Mesenchymal stem cell (in vitro differentiated cells and primary cell): Measurements from ENCODE around the gene MEGF9.
A peak's percentile ranks its signal among the peaks of the same experiment; 100 is the strongest.

ENCODE experiments used
- DNase-seq: peaks from one replicate; pipeline ENCODE4 v3.0.0-alpha.2; 2013
- H2AFZ ChIP-seq: one replicate; pipeline ENCODE4 v1.6.1; 2013; ENCODE audit warnings: low read depth, mild to moderate bottlenecking, control low read depth, inconsistent platforms, low read length, moderate library complexity
- H2AK5ac ChIP-seq: 2 replicates; pipeline ENCODE4 v1.6.1; 2013; ENCODE audit warnings: low read length, moderate library complexity, mild to moderate bottlenecking, inconsistent platforms; ENCODE audit not compliant: severe bottlenecking
- H2BK120ac ChIP-seq: one replicate; pipeline ENCODE4 v1.6.1; 2013; ENCODE audit warnings: low read depth, mild to moderate bottlenecking, inconsistent platforms, low read length, moderate library complexity
- H2BK12ac ChIP-seq, 2 experiments: one replicate each; pipeline ENCODE4 v1.6.1; 2013; ENCODE audit warnings: inconsistent platforms in 2 of 2, low read length in 2 of 2, mild to moderate bottlenecking in 2 of 2, moderate library complexity in 2 of 2, control low read depth in 1 of 2
- H2BK15ac ChIP-seq: one replicate; pipeline ENCODE4 v1.6.1; 2013; ENCODE audit warnings: mild to moderate bottlenecking, low read depth, inconsistent platforms; ENCODE audit not compliant: poor library complexity, severe bottlenecking
- H2BK5ac ChIP-seq: 2 replicates; pipeline ENCODE4 v1.6.1; 2013; ENCODE audit warnings: low read depth, mild to moderate bottlenecking, low read length, control low read depth, inconsistent platforms; ENCODE audit not compliant: poor library complexity, severe bottlenecking
- H3K14ac ChIP-seq, 2 experiments: one replicate each; pipeline ENCODE4 v1.6.1; 2013; ENCODE audit warnings: inconsistent platforms in 2 of 2, low read length in 2 of 2, control low read depth in 1 of 2, mild to moderate bottlenecking in 1 of 2, moderate library complexity in 1 of 2
- H3K18ac ChIP-seq, 2 experiments: one replicate each; pipeline ENCODE4 v1.6.1; 2013; ENCODE audit warnings: inconsistent platforms in 2 of 2, low read length in 2 of 2, control low read depth in 1 of 2, low read depth in 1 of 2, mild to moderate bottlenecking in 1 of 2
- H3K23ac ChIP-seq, 2 experiments: one replicate each; pipeline ENCODE4 v1.6.1; 2013; ENCODE audit warnings: inconsistent platforms in 2 of 2, low read length in 2 of 2, mild to moderate bottlenecking in 2 of 2, moderate library complexity in 2 of 2, control low read depth in 1 of 2
- H3K27ac ChIP-seq: 2 replicates; pipeline ENCODE4 v1.5.1; 2013; ENCODE audit warnings: mild to moderate bottlenecking, moderate library complexity, low read length, control low read depth, inconsistent platforms; ENCODE audit not compliant: poor library complexity, severe bottlenecking
- H3K27me3 ChIP-seq, 2 experiments: 2 replicates each; pipeline versions ENCODE4 v1.6.1 to v1.7.0; 2013; ENCODE audit warnings: low read length in 2 of 2, mild to moderate bottlenecking in 2 of 2, moderate library complexity in 2 of 2, control low read depth in 1 of 2, inconsistent platforms in 1 of 2; ENCODE audit not compliant: control insufficient read depth in 1 of 2, insufficient read depth in 1 of 2
- H3K36me3 ChIP-seq, 2 experiments: 2 replicates each; pipeline versions ENCODE4 v1.6.1 to v1.7.0; 2013; ENCODE audit warnings: low read length in 2 of 2, control low read depth in 1 of 2, inconsistent platforms in 1 of 2, low read depth in 1 of 2, mild to moderate bottlenecking in 1 of 2; ENCODE audit not compliant: insufficient read depth in 2 of 2, control insufficient read depth in 1 of 2
- H3K4ac ChIP-seq, 2 experiments: one replicate each; pipeline ENCODE4 v1.6.1; 2013; ENCODE audit warnings: inconsistent platforms in 2 of 2, low read length in 2 of 2, mild to moderate bottlenecking in 2 of 2, moderate library complexity in 2 of 2, control low read depth in 1 of 2, low read depth in 1 of 2
- H3K4me1 ChIP-seq: 2 replicates; pipeline ENCODE4 v1.6.1; 2013; ENCODE audit warnings: low read depth, low read length, control low read depth; ENCODE audit not compliant: control insufficient read depth, insufficient read depth
- H3K4me2 ChIP-seq: 2 replicates; pipeline ENCODE4 v1.6.1; 2013; ENCODE audit warnings: low read length, mild to moderate bottlenecking, inconsistent platforms; ENCODE audit not compliant: poor library complexity, severe bottlenecking
- H3K4me3 ChIP-seq, 2 experiments: 2 replicates each; pipeline versions ENCODE4 v1.5.1 to v1.7.0; 2013; ENCODE audit warnings: low read length in 2 of 2, mild to moderate bottlenecking in 2 of 2, control low read depth in 1 of 2, low read depth in 1 of 2; ENCODE audit not compliant: insufficient read depth in 1 of 2
- H3K79me1 ChIP-seq: replicated peaks from 2 replicates; pipeline ENCODE4 v1.6.1; 2013; ENCODE audit warnings: mild to moderate bottlenecking, control low read depth, low read length, inconsistent platforms; ENCODE audit not compliant: poor library complexity, severe bottlenecking
- H3K9ac ChIP-seq: 2 replicates; pipeline ENCODE4 v1.7.0; 2013; ENCODE audit warnings: mild to moderate bottlenecking, low read length, moderate library complexity
- H3K9me3 ChIP-seq: 2 replicates; pipeline ENCODE4 v1.7.0; 2013; ENCODE audit warnings: mild to moderate bottlenecking, low read length; ENCODE audit not compliant: control insufficient read depth
- H4K8ac ChIP-seq: one replicate; pipeline ENCODE4 v1.6.1; 2013; ENCODE audit warnings: inconsistent platforms, mild to moderate bottlenecking, low read length, moderate library complexity
- H4K91ac ChIP-seq: one replicate; pipeline ENCODE4 v1.6.1; 2013; ENCODE audit warnings: mild to moderate bottlenecking, low read length, inconsistent platforms
- WGBS: methylation state at CpG from one replicate; pipeline ENCODE4 v1.1.7; 2013; ENCODE audit warnings: mixed read lengths; 5-methylcytosine and 5-hydroxymethylcytosine counted together

MEGF9 gene

DNA sequence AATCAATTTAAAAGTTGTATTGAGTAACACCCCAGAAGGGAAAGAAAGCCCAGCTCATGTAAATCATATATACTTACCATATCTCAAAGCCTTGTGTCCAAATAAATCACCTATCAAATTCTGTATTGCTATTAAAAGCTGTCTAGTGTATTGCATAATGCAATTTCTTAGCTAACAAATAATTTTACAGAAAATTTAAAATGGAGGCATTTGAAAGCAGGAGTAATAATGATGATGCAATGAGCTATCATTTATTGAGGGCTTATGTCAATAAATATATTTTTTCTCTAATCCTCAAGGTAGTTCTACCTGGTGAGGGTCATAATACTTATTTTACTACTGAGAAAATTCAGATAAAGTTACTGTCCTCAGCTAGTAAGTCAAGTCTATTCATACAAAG lies 91.5 kb downstream of the MEGF9 start:
- Histone ChIP-seq H3K14ac (no peak overlapping the region), H2BK15ac (no peak overlapping the region), H3K4me3 (no peak overlapping the region), H2AK5ac (no peak overlapping the region), H2AFZ (no peak overlapping the region), H4K91ac (no peak overlapping the region), H3K27me3 (no peaks in the 10 kb centered on the region), H2BK5ac (no peak overlapping the region), H4K8ac (no peak overlapping the region), H3K27ac (no peak overlapping the region), H3K9me3 (no peaks in the 10 kb centered on the region), H3K4ac (no peak overlapping the region), H3K4me1 (peaks cover 11% of the 10 kb centered on the region), H3K18ac (no peak overlapping the region), H3K36me3 (peaks cover 4 to 8% of the 10 kb centered on the region in 2 experiments), H3K23ac (no peak overlapping the region), H3K4me2 (no peak overlapping the region), H3K79me1 (peaks cover 10% of the 10 kb centered on the region), H2BK120ac (no peak overlapping the region), H3K9ac (no peak overlapping the region), H2BK12ac (no peak overlapping the region)
- DNase-seq, result no peak

DNA sequence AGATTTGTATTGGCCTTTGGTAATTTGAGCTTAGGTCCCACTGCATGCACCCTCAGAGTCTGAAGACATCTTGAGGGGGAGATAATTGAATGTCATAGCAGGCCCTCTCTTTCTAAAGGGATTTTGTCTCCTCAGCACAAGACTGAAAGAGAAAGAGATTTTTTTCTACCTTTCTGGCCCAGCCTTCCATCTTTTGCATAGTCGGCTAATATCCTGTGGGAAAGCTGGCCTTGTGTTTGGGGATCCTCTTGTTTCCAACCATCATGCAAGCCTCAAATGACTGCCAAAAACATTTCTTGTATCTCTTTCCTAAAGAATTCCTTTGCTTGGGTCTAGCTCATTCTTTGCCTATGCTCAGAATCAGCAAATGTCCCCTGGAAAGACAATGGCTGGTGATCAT lies 92.3 kb downstream of the MEGF9 start:
- Histone ChIP-seq H4K91ac (no peak overlapping the region), H3K36me3 (peaks cover 4 to 8% of the 10 kb centered on the region in 2 experiments), H3K4me2 (no peak overlapping the region), H2BK5ac (no peak overlapping the region), H2AFZ (no peak overlapping the region), H3K14ac (no peak overlapping the region), H3K18ac (no peak overlapping the region), H2AK5ac (no peak overlapping the region), H3K79me1 (peaks cover 10% of the 10 kb centered on the region), H3K4me1 (peaks cover 8% of the 10 kb centered on the region), H3K4me3 (no peak overlapping the region), H3K27ac (no peak overlapping the region), H3K9me3 (no peaks in the 10 kb centered on the region), H3K4ac (no peak overlapping the region), H3K27me3 (no peaks in the 10 kb centered on the region), H2BK120ac (no peak overlapping the region), H3K9ac (no peak overlapping the region), H2BK12ac (no peak overlapping the region), H3K23ac (no peak overlapping the region), H2BK15ac (no peak overlapping the region), H4K8ac (no peak overlapping the region)
- WGBS, result 96% methylated on average over 1 of the region's 1 CpG
- no peak for DNase-seq

GRCh38 chr9:120619751-120620655 lies 94.3 kb downstream of the MEGF9 start:
- H3K23ac ChIP-seq, result no peak overlapping the region
- peak; percentile 72 for DNase-seq
- H3K18ac ChIP-seq, result no peak overlapping the region
- no peak overlapping the region for H2BK12ac ChIP-seq
- H2AFZ ChIP-seq, result no peak overlapping the region
- H3K27ac ChIP-seq, result no peak overlapping the region
- H2BK15ac ChIP-seq, result no peak overlapping the region
- no peaks in the 10 kb centered on the region for H3K27me3 ChIP-seq
- H3K36me3 ChIP-seq, result peaks cover 4 to 7% of the 10 kb centered on the region in 2 experiments
- H2AK5ac ChIP-seq, result no peak overlapping the region
- no peak overlapping the region for H3K4me3 ChIP-seq
- H4K91ac ChIP-seq, result no peak overlapping the region
- H2BK5ac ChIP-seq, result no peak overlapping the region
- no peak overlapping the region for H3K4me2 ChIP-seq
- no peak overlapping the region for H3K4ac ChIP-seq
- 47% methylated on average over 5 of the region's 8 CpGs for WGBS
- peaks cover 12% of the 10 kb centered on the region for H3K79me1 ChIP-seq
- no peaks in the 10 kb centered on the region for H3K9me3 ChIP-seq
- peaks cover 5% of the 10 kb centered on the region for H3K4me1 ChIP-seq
- no peak overlapping the region for H3K14ac ChIP-seq
- H3K9ac ChIP-seq, result peak overlapping the region; percentile 66
- no peak overlapping the region for H2BK120ac ChIP-seq
- H4K8ac ChIP-seq, result no peak overlapping the region

GRCh38 chr9:120616966-120617935 lies 97.0 kb downstream of the MEGF9 start:
- Histone ChIP-seq H2AFZ (no peak overlapping the region), H2BK5ac (no peak overlapping the region), H4K8ac (no peak overlapping the region), H4K91ac (no peak overlapping the region), H2BK120ac (no peak overlapping the region), H3K4me3 (no peak overlapping the region), H2BK15ac (no peak overlapping the region), H3K18ac (no peak overlapping the region), H2AK5ac (peak overlapping the region; percentile 40), H3K4me1 (no peaks in the 10 kb centered on the region), H2BK12ac (no peak overlapping the region), H3K4me2 (no peak overlapping the region), H3K14ac (no peak overlapping the region), H3K79me1 (peaks cover 9% of the 10 kb centered on the region), H3K4ac (no peak overlapping the region), H3K27ac (peak overlapping the region; percentile 15), H3K36me3 (peaks cover 3 to 4% of the 10 kb centered on the region in 2 experiments), H3K23ac (no peak overlapping the region), H3K27me3 (no peaks in the 10 kb centered on the region), H3K9me3 (no peaks in the 10 kb centered on the region), H3K9ac (no peak overlapping the region)
- DNase-seq, result no peak
